ENCODE results near the gene KCNG1.

The KCNG1 gene

GRCh38 chr20:51011479-51011878 lies 11.4 kb downstream of the KCNG1 start:
- DNase-seq = no peak

DNA sequence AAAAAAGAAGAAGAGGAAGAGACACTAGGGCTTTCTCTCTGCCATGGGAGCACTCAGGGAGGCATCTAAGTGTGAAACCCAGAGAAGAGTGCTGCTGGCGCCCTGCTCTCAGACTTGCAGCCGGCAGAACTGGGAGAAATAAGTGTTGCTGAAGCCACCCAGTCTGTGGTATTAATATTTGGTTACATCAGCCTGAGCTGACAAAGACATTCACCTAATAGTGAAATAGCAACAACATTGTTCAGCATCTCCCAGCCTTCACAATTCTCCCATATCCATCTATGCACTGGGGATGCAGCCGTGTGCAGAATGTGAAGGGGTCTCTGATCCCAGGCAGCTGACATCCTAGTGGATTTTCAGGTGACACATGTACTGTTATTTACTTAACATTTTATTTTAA lies 12.0 kb downstream of the KCNG1 start:
- no peak for DNase-seq

DNA sequence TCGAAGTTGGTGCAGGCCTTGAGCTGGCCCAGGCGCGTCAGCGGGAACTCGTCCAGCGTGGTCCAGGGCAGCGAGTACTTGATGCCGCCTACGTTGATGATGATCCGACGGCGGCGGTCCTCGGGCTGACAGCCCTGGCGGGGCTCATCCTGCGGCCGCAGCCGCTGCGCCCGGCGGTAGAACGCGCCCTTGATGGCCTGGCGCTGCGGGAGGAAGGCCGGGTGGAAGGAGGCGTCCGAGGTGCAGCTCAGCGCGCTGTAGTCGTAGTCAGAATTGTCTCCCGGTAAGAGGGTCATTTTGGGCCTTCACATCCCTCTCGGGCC lies 12.9 kb downstream of the KCNG1 start:
- no peak for DNase-seq

DNA sequence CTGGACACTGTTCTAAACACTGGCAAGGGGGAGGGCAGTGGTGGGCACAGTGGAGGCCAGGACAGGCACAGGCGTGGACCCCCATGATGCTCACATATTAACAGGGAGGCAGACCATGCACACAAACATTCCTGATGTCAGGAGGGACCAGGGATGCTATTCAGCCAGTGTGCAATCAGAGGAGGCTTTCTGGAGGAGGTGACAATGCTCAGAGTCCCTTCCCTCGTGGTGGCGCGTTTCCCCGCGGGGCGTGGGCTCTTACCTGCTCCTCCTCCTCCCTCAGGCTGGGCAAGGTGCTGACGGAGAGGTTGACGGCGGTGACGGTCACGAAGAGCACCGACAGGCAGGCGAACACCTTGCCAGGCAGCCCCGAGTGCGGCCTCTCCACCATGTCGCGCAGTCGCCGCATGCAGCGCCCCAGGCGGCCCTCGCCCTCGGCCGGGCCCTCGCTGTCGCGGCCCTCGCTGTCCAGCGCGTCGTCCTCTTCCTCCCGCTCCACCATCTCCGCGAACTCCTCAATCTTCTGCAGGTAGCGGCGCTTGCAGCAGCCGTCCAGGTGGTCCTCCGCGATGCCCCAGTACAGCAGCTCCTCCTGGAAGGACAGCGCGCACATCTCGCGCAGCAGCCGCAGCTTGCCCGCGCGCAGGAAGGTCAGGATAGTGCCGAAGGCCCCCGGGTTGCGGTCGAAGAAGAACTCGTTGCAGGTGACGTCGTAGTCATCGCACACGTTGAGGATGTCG lies 13.4 kb downstream of the KCNG1 start:
- DNase-seq = no peak

- DNase-seq = no peak
Observed at GRCh38 chr20:51008718-51009117, 14.2 kb downstream of the KCNG1 start.

DNA sequence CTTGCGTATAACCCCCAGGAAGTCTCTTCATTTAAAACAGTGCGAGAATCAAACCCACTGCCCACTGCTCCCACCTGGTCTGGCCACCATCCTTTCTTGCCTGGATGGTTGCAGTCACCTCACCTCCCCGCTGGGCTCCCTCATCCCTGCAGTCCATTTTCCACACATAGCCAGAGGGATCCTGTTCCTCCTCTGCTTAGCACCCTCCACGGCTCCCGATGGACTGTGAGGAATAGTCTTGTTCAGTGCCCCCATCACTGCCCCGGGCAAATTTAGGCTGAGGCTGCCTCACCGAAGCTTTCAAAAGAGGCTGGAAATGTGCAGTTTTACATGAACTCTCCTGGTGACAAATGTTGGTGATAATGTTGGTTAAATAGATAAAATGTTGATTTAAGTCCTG lies 17.7 kb downstream of the KCNG1 start:
- no peak for DNase-seq

- DNase-seq = no peak
Observed at GRCh38 chr20:51004781-51005180, 18.1 kb downstream of the KCNG1 start.

DNA sequence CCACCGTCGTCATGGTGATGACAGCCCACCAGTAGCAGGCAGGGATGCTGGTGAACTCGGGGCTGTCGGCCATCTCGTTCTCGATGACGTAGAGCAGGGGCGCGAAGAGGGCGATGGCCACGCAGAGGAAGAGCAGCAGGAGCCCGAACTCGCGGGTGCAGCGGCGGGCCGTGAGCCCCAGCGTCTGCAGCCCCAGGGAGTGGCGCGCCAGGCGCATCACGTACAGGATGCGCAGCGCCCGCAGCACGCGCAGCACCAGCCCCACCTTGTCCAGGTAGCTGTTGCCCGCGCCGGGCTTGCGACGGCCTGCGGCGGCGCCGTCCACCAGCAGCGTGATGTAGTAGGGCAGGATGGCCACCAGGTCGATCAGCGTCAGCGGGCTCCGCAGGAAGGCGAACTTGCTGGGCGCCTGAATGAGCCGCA lies 18.6 kb downstream of the KCNG1 start:
- no peak for DNase-seq

GRCh38 chr20:51003753-51004152 lies 19.2 kb downstream of the KCNG1 start:
- DNase-seq = no peak

GRCh38 chr20:51002633-51003032 lies 20.3 kb downstream of the KCNG1 start:
- DNase-seq = no peak

- no peak for DNase-seq
Observed at GRCh38 chr20:51001430-51002265, 21.3 kb downstream of the KCNG1 start.

GRCh38 chr20:50999355-50999754 lies 23.6 kb downstream of the KCNG1 start:
- no peak for DNase-seq

GRCh38 chr20:50996901-50997865 lies 25.7 kb downstream of the KCNG1 start:
- DNase-seq = no peak

GRCh38 chr20:50995506-50995905 lies 27.4 kb downstream of the KCNG1 start:
- DNase-seq = no peak

DNA sequence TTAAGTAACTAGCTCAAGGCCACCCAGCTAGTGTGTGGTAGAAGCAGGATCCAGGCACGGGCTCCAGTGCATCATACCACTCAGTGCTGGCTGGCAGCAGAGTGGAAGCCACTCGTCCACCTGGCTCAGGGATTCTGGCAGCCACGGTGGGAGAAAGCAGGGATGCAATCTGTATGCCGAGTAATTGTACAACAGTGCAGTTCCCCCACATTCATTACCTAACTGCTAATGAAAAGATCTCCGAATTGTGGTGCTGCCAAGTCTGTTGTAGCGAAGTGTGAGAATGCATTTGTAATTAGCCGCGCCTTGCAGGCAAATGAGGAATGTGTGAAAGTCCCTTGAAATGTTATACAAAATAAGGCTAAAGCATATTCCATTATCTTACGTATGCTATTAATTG lies 29.0 kb downstream of the KCNG1 start:
- no peak for DNase-seq

DNA sequence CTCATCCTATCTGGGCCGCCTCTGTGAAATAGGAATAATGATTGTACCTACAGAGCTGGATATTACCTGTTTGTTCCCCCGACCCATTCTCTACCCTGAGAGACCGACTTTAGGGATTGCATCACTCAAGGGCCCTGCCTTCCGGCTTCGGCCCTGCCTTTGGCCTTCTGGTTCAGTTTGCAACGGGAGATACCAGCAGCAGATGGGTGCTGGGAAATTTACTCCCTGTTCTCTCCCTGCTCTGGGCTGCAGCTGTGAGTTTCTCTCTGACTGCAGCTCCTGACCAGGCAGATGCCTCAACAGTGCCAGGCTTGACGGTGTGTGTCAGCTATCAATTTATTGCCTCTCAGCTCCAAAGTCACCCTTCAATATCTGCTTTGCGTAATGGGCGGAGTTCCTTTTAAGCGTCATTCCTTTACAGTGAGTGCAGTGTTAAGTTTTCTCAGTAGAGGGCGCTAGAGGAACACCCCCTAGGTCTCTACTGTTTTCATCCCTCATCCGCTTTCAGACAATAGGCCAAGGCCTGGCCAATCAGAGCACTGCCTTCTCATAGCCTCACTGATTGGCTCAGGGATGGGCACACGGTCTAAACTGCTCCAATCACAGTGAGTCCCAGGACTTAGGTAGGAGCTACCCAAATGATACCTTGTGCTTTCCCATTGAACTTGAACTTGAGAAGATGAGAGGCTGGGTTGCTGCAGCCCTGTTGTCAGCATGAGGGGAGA lies 30.0 kb downstream of the KCNG1 start:
- DNase-seq = no peak

GRCh38 chr20:50992336-50992732 lies 30.6 kb downstream of the KCNG1 start:
- DNase-seq = no peak

- DNase-seq = no peak
Observed at GRCh38 chr20:50991076-50991475, 31.8 kb downstream of the KCNG1 start.

- peak; percentile 23 for DNase-seq
Observed at GRCh38 chr20:50987493-50988210, 35.3 kb downstream of the KCNG1 start.

DNA sequence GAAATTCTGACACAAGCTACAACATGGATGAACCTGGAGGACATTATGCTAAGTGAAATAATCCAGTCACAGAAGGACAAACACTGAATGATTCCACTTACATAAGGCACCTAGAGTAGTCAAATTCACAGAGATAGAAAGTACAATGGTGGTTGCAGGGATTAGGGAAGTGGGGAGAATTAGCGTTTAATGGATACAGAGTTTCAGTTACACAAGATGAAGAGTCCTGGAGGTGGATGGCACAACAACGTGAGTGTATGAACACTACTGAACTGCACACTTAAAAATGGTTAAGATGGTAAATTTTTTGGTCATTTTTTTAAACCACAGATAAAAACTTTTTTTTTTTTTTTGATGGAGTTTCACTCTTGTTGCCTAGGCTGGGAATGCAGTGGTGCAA lies 39.6 kb downstream of the KCNG1 start:
- no peak for DNase-seq

- no peak for DNase-seq
Observed at GRCh38 chr20:50982363-50982762, 40.5 kb downstream of the KCNG1 start.

- no peak for DNase-seq
Observed at GRCh38 chr20:50981714-50982048, 41.2 kb downstream of the KCNG1 start.

Measured in activated CD4-positive, alpha-beta T cell treated with anti-CD3 and anti-CD28 coated beads for 1 hour (primary cell).